Neural cell (in vitro differentiated cells): ENCODE data around the gene PRSS57. TPM values are rescaled to one million over a fixed set of nuclear protein-coding genes. Genes with fewer than 3 reads are reported as not detected.
"Not testable (repeated sequence)": the region's sequence is repeated elsewhere in the genome, so short reads cannot be mapped to it uniquely, and the experiment has no call there.

Experiments
- H2AFZ ChIP-seq: fragments of 200-600, 300-800 bp; sonication (generic), shearing (Covaris generic); 2 replicates; pipeline ENCODE4 v1.6.0; 2014; ENCODE audit warnings: low read depth, mild to moderate bottlenecking, antibody characterized with exemption, low read length, moderate library complexity
- H3F3A ChIP-seq: fragments of 200-600 bp; shearing (Covaris generic); 2 replicates; pipeline ENCODE4 v1.6.1; 2016; ENCODE audit warnings: mild to moderate bottlenecking, moderate library complexity, mixed read lengths, antibody characterized with exemption, low read length; ENCODE audit not compliant: insufficient read depth, poor library complexity, severe bottlenecking
- H3K27ac ChIP-seq: fragments of 200-600, 300-800 bp; sonication (generic), shearing (Covaris generic); 2 replicates; pipeline ENCODE4 v1.5.1; 2014; ENCODE audit warnings: mild to moderate bottlenecking, low read length, moderate library complexity
- H3K27me3 ChIP-seq: fragments of 300-800, 200-600 bp; sonication (generic), shearing (Covaris generic); 2 replicates; pipeline ENCODE4 v1.6.0; 2014; ENCODE audit warnings: mild to moderate bottlenecking, low read depth, low read length, moderate library complexity; ENCODE audit not compliant: insufficient read depth
- H3K36me3 ChIP-seq: fragments of 300-800, 200-600 bp; sonication (generic), shearing (Covaris generic); 2 replicates; pipeline ENCODE4 v1.5.1; 2014; ENCODE audit warnings: mild to moderate bottlenecking, antibody characterized with exemption, low read length, moderate library complexity; ENCODE audit not compliant: insufficient read depth
- H3K4me2 ChIP-seq: fragments of 300-800, 200-600 bp; sonication (generic), shearing (Covaris generic); 2 replicates; pipeline ENCODE4 v1.6.0; 2014; ENCODE audit warnings: mild to moderate bottlenecking, low read length
- H3K4me3 ChIP-seq: fragments of 300-800, 200-600 bp; sonication (generic), shearing (Covaris generic); 2 replicates; pipeline ENCODE4 v1.5.1; 2014; ENCODE audit warnings: mild to moderate bottlenecking, low read length, moderate library complexity
- H3K79me2 ChIP-seq: fragments of 200-600 bp; shearing (Covaris generic); replicated peaks from 2 replicates; pipeline ENCODE4 v1.6.0; 2014; ENCODE audit warnings: mild to moderate bottlenecking, low read length, moderate library complexity; ENCODE audit not compliant: insufficient read depth
- H3K9ac ChIP-seq: fragments of 300-800, 200-600 bp; sonication (generic), shearing (Covaris generic); 2 replicates; pipeline ENCODE4 v1.6.1; 2016; ENCODE audit warnings: mild to moderate bottlenecking, low read length, mixed read lengths
- H3K9me2 ChIP-seq: fragments of 200-600 bp; shearing (Covaris generic); 2 replicates; pipeline ENCODE4 v1.6.1; 2016; ENCODE audit warnings: mild to moderate bottlenecking, low read length, mixed read lengths; ENCODE audit not compliant: insufficient read depth
- H3K9me3 ChIP-seq: fragments of 200-600, 300-800 bp; sonication (generic), shearing (Covaris generic); 2 replicates; pipeline ENCODE4 v1.6.1; 2016; ENCODE audit warnings: mild to moderate bottlenecking, mixed run types, low read length, moderate library complexity, mixed read lengths
- H4K20me1 ChIP-seq: fragments of 200-600 bp; shearing (Covaris generic); 2 replicates; pipeline ENCODE4 v1.6.1; 2016; ENCODE audit warnings: mild to moderate bottlenecking, mixed run types; ENCODE audit not compliant: insufficient read depth
- EP300 ChIP-seq: fragments of 450-650 bp; conservative IDR thresholded peaks from 2 replicates; pipeline ENCODE4 v1.6.1; 2014; ENCODE audit warnings: antibody characterized with exemption, mild to moderate bottlenecking, moderate library complexity; ENCODE audit not compliant: poor library complexity, severe bottlenecking
- EZH2 ChIP-seq: fragments of 200-600, 300-800 bp; shearing (Covaris generic), sonication (generic); IDR thresholded peaks from 2 replicates; pipeline ENCODE4 v1.6.1; 2014; ENCODE audit warnings: antibody characterized with exemption, low read length, borderline replicate concordance, mild to moderate bottlenecking; ENCODE audit not compliant: insufficient read depth, poor library complexity, severe bottlenecking
- MXI1 ChIP-seq: fragments of 450-650 bp; conservative IDR thresholded peaks from 2 replicates; pipeline ENCODE4 v1.6.1; 2014; ENCODE audit warnings: antibody characterized with exemption, mild to moderate bottlenecking; ENCODE audit not compliant: poor library complexity, severe bottlenecking
- POLR2AphosphoS5 ChIP-seq: IDR thresholded peaks from 2 replicates; pipeline ENCODE4 v1.6.1; 2012
- RAD21 ChIP-seq: fragments of 450-650 bp; conservative IDR thresholded peaks from 2 replicates; pipeline ENCODE4 v1.6.1; 2014; ENCODE audit warnings: antibody characterized with exemption, mild to moderate bottlenecking, moderate library complexity
- REST ChIP-seq: IDR thresholded peaks from 2 replicates; pipeline ENCODE4 v1.6.1; 2012; ENCODE audit warnings: borderline replicate concordance
- SMC3 ChIP-seq: fragments of 450-650 bp; conservative IDR thresholded peaks from 2 replicates; pipeline ENCODE4 v1.6.1; 2014; ENCODE audit warnings: antibody characterized with exemption, mild to moderate bottlenecking, moderate library complexity; ENCODE audit not compliant: poor library complexity
- TAF1 ChIP-seq: IDR thresholded peaks from 2 replicates; pipeline ENCODE4 v1.6.1; 2012; ENCODE audit warnings: low read depth
- polyA plus RNA-seq: library from polyadenylated mRNA; depleted of rRNA; stranded (reverse); fragments of >200 nt; gene quantifications from 2 replicates; pipeline ENCODE4 v1.2.3, GENCODE V29; 2014
- TF ChIP-seq, protein P1 (sequence below): fragments of 450-650 bp; IDR thresholded peaks from 2 replicates; pipeline ENCODE4 v1.5.1; 2014; ENCODE audit warnings: antibody characterized with exemption, mild to moderate bottlenecking, moderate library complexity; ENCODE audit not compliant: poor library complexity, severe bottlenecking

The PRSS57 gene
- polyA plus RNA-seq, 1 donor from 2014 or later, result not detected

GRCh38 chr19:729965-730668 is 34.9 kb upstream of the PRSS57 start:
- no peaks in the 10 kb centered on the region for H3K79me2 ChIP-seq
- no peaks in the 10 kb centered on the region for H3K9me3 ChIP-seq

GRCh38 chr19:729564-729963 is 34.3 kb upstream of the PRSS57 start:
- H3K4me3 ChIP-seq, H3K9me2 ChIP-seq, H3K36me3 ChIP-seq, H4K20me1 ChIP-seq, H3K9me3 ChIP-seq, H3K27ac ChIP-seq, H3K27me3 ChIP-seq, H3K4me2 ChIP-seq, H3K79me2 ChIP-seq, H2AFZ ChIP-seq, H3K9ac ChIP-seq, H3F3A ChIP-seq: not testable (repeated sequence)

More at GRCh38 chr19:729965-730668, 34.9 kb upstream of the PRSS57 start:
- H3K27me3 ChIP-seq, result no peaks in the 10 kb centered on the region
- no peak overlapping the region for H3K4me3 ChIP-seq
- H3K27ac ChIP-seq, result no peak overlapping the region
- no peaks in the 10 kb centered on the region for H3F3A ChIP-seq
- no peak for TF ChIP-seq EZH2
- no peak for TF ChIP-seq SMC3
- TF ChIP-seq TAF1, result no peak
- TF ChIP-seq POLR2AphosphoS5, result no peak
- TF ChIP-seq REST, result no peak
- TF ChIP-seq RAD21, result no peak
- TF ChIP-seq, protein P1, sequence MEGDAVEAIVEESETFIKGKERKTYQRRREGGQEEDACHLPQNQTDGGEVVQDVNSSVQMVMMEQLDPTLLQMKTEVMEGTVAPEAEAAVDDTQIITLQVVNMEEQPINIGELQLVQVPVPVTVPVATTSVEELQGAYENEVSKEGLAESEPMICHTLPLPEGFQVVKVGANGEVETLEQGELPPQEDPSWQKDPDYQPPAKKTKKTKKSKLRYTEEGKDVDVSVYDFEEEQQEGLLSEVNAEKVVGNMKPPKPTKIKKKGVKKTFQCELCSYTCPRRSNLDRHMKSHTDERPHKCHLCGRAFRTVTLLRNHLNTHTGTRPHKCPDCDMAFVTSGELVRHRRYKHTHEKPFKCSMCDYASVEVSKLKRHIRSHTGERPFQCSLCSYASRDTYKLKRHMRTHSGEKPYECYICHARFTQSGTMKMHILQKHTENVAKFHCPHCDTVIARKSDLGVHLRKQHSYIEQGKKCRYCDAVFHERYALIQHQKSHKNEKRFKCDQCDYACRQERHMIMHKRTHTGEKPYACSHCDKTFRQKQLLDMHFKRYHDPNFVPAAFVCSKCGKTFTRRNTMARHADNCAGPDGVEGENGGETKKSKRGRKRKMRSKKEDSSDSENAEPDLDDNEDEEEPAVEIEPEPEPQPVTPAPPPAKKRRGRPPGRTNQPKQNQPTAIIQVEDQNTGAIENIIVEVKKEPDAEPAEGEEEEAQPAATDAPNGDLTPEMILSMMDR, result no peak
- no peak for TF ChIP-seq EP300
- TF ChIP-seq MXI1, result no peak
- H2AFZ ChIP-seq, result no peak overlapping the region
- H3K36me3 ChIP-seq, result peaks cover 3% of the 10 kb centered on the region
- H3K9ac ChIP-seq, result no peak overlapping the region
- no peak overlapping the region for H3K4me2 ChIP-seq
- no peaks in the 10 kb centered on the region for H3K9me2 ChIP-seq
- H4K20me1 ChIP-seq, result no peaks in the 10 kb centered on the region

DNA sequence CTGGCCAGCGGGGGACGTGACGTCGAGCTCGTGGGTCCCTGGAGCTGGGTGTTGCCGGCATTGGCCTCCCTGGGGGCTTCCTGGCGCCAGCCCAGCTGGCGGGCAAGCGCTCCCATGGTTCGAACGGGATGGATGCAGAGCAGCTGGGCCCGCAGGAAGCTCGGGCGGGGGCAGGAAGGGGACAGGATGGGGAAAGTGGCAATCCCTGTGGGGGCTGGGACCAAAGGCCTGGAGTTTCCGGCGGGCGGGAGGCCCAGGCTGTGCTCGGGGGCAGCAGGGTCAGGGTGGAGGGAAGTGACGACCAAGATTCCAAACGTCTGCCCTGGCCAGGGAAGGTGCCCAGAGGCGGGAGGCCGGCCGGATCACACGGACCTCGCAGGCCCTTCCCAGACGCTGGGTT is 32.8 kb upstream of the PRSS57 start:
- TF ChIP-seq POLR2AphosphoS5 (no peak), REST (no peak), TAF1 (no peak)
- TF ChIP-seq, protein P1, result no peak
- Histone ChIP-seq H3K36me3 (no peaks in the 10 kb centered on the region), H3K4me2 (no peak overlapping the region), H3K27ac (no peak overlapping the region), H4K20me1 (no peaks in the 10 kb centered on the region), H3K9me3 (no peaks in the 10 kb centered on the region), H3K27me3 (no peaks in the 10 kb centered on the region), H3F3A (no peaks in the 10 kb centered on the region), H3K9ac (no peak overlapping the region), H3K4me3 (no peak overlapping the region), H3K79me2 (peaks cover 8% of the 10 kb centered on the region), H2AFZ (no peak overlapping the region), H3K9me2 (no peaks in the 10 kb centered on the region)
